Gastroesophageal sphincter (tissue), 3 donors: Measurements from ENCODE around the gene SDE2.

Source experiments
- CTCF ChIP-seq, 4 experiments: fragments of 200-600 bp in 2 of 4; fragments of 450-650 bp in 2 of 4; sonication (generic) in 1 of 4; IDR thresholded peaks; one replicate each; pipeline ENCODE4 v1.5.1; 2017 to 2019; ENCODE audit warnings: antibody characterized with exemption in 4 of 4, mild to moderate bottlenecking in 2 of 4, moderate library complexity in 2 of 4
- EP300 ChIP-seq: sonication (generic); formaldehyde crosslinking; IDR thresholded peaks from one replicate; pipeline ENCODE4 v1.6.1; 2017; ENCODE audit warnings: antibody characterized with exemption, mild to moderate bottlenecking
- POLR2A ChIP-seq, 2 donors: fragments of 450-650 bp; IDR thresholded peaks; one replicate each; pipeline ENCODE4 v1.6.1; 2017; ENCODE audit warnings: antibody characterized with exemption in 2 of 2, mild to moderate bottlenecking in 2 of 2, moderate library complexity in 1 of 2
- POLR2AphosphoS5 ChIP-seq: sonication (generic); formaldehyde crosslinking; IDR thresholded peaks from one replicate; pipeline ENCODE4 v1.6.1; 2017; ENCODE audit warnings: antibody characterized with exemption

- TF ChIP-seq POLR2AphosphoS5 (no peak), CTCF (IDR thresholded peaks at IDR 0.05) (no peak), EP300 (no peak), POLR2A (IDR thresholded peaks at IDR 0.05) (no peak)
Observed at GRCh38 chr1:225937048-225937968, 61.8 kb downstream of the SDE2 start.
